Measurements from ENCODE around the gene ZNF562. TPM values are rescaled to one million over a fixed set of nuclear protein-coding genes. Genes with fewer than 3 reads are reported as not detected.
A peak's percentile ranks its signal among the peaks of the same experiment; 100 is the strongest.

ZNF562 gene
- total RNA-seq, 1 experiment from 2014 or later, result 18.4 TPM

- Mint-ChIP-seq H3K4me3 (peak within 1 kb of the TSS; percentile 94), H3K27me3 (ENCODE audit: low read depth) (no peaks in the 10 kb centered on the region), H3K9me3 (no peaks in the 10 kb centered on the region), H3K4me1 (peaks cover 27% of the 10 kb centered on the region), H3K36me3 (peaks cover 25% of the 10 kb centered on the region), H3K27ac (peak within 1 kb of the TSS; percentile 100)
- ChIA-PET POLR2A (interaction anchor here (1.0 to 1.5 kb wide), 2 partner anchors 35 to 177 kb away, joined by 3 to 4 read pairs; no protein-coding TSS in a partner anchor), CTCF (interaction anchor here (0.6 kb wide), 1 partner anchor 218 kb away, joined by 3 read pairs; no protein-coding TSS in a partner anchor)
- DNase-seq (ENCODE audit: low spot score) (peak; percentile 79), ATAC-seq (peak; percentile 75)
- TF ChIP-seq CREM (CRISPR knock-in tag; IDR thresholded peaks at IDR 0.05) (peak; percentile 90; the same call in 1 of the 2 replicates), HMGXB4 (CRISPR knock-in tag; IDR thresholded peaks at IDR 0.05) (no peak), ZNF317 (CRISPR knock-in tag; IDR thresholded peaks at IDR 0.05; ENCODE audit: borderline replicate concordance, low read depth) (no peak), TEAD1 (CRISPR knock-in tag; IDR thresholded peaks at IDR 0.05) (peak; percentile 28; the same call in 1 of the 2 replicates), ATF3 (CRISPR knock-in tag; conservative IDR thresholded peaks at IDR 0.05) (no peak), ARID4B (CRISPR knock-in tag; IDR thresholded peaks at IDR 0.05; ENCODE audit: borderline replicate concordance) (0 out of 2 replicates have a peak, but pooled peaks have one; percentile 4), NR2C2 (CRISPR knock-in tag; IDR thresholded peaks at IDR 0.05) (no peak), RORB (CRISPR knock-in tag; IDR thresholded peaks at IDR 0.05) (peak; percentile 53; the same call in 1 of the 2 replicates), JUN (CRISPR knock-in tag; IDR thresholded peaks at IDR 0.05) (no peak), ZNF423 (CRISPR knock-in tag; IDR thresholded peaks at IDR 0.05) (no peak), GTF2I (CRISPR knock-in tag; conservative IDR thresholded peaks at IDR 0.05) (no peak), CDX4 (CRISPR knock-in tag; IDR thresholded peaks at IDR 0.05; ENCODE audit: borderline replicate concordance) (peak; percentile 30; the same call in 1 of the 2 replicates), GABPB1 (CRISPR knock-in tag; IDR thresholded peaks at IDR 0.05) (peak; percentile 76), IRF1 (CRISPR knock-in tag; IDR thresholded peaks at IDR 0.05) (no peak), MAX (CRISPR knock-in tag; IDR thresholded peaks at IDR 0.05) (peak; percentile 54; the same call in 1 of the 2 replicates), ZBTB43 (CRISPR knock-in tag; IDR thresholded peaks at IDR 0.05) (no peak), ZNF416 (CRISPR knock-in tag; IDR thresholded peaks at IDR 0.05) (no peak), USF2 (CRISPR knock-in tag; IDR thresholded peaks at IDR 0.05) (0 out of 2 replicates have a peak, but pooled peaks have one; percentile 15), ATF2 (CRISPR knock-in tag; IDR thresholded peaks at IDR 0.05; ENCODE audit: borderline replicate concordance, low read depth) (no peak), USF1 (CRISPR knock-in tag; IDR thresholded peaks at IDR 0.05) (0 out of 2 replicates have a peak, but pooled peaks have one; percentile 21), PREB (CRISPR knock-in tag; IDR thresholded peaks at IDR 0.05; ENCODE audit: borderline replicate concordance) (no peak)
These were observed 53.5 kb downstream of the ZNF562 start, which contains the start of gene ZNF561 for GRCh38 chr19:9621156-9622037. ZNF561 (minus strand) TSS chr19:9621232; CDS start chr19:9619456, 1,776 bp downstream.
